Activated CD4-positive, alpha-beta T cell treated with anti-CD3 and anti-CD28 coated beads for 1 hour (primary cell): ENCODE measurements around the gene FAM9B.
"Not testable (repeated sequence)": the region's sequence is repeated elsewhere in the genome, so short reads cannot be mapped to it uniquely, and the experiment has no call there.

Source experiments
- DNase-seq: peaks from one replicate; pipeline ENCODE4 v3.0.0-alpha.2; 2020

The FAM9B gene

GRCh38 chrX:9033989-9034388, at the start of gene FAM9B:
TSS of gene FAM9B (minus strand) at chrX:9034127. CDS start at chrX:9032986, 1,141 bp downstream.
- DNase-seq: no peak

DNA sequence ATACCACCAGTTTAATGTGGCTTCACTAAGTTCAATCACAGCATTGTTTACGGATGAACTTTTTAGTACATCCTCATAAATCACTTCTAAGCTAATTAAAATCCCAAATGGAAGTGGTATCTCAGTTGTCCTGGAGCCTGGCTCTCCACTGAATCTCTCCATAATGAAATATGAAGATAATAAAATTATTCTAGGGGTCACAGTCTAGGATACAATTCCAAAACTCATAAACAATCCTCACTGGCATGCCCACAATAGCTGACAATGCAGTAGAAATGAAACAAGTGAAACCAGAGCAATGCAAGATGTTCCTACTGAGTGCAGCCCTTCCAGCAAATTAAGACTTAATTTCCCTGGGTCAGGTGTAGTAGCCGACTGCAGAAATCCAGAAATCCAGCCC, 47.3 kb upstream of the FAM9B start:
- no peak for DNase-seq

- DNase-seq: no peak
Measured at GRCh38 chrX:9074326-9074725, 40.4 kb upstream of the FAM9B start.

- no peak for DNase-seq
Measured at GRCh38 chrX:9072281-9072680, 38.4 kb upstream of the FAM9B start.

GRCh38 chrX:9071031-9071650, 37.2 kb upstream of the FAM9B start:
- no peak for DNase-seq

- no peak for DNase-seq
Measured at GRCh38 chrX:9069573-9069972, 35.6 kb upstream of the FAM9B start.

- DNase-seq: no peak
Measured at GRCh38 chrX:9064694-9065093, 30.8 kb upstream of the FAM9B start.

DNA sequence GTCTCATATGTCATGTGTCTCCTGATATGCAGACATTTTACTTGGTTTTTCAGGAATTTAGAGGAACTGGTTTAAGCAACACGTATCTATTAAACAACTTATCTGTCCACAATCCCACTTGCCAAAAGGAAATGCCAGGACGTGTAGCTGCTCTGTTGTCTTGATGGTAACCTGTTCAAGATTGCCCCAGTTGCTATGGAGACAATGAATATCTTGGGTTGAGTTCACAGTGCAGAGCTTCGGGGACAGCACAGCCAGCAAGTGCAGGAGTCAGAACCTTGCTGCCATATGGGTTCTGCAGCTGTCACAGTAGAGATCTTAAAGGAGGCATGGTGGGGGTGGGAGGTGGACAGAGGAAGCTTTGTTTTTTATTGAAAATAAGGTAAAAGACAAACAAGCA, 28.7 kb upstream of the FAM9B start:
- no peak for DNase-seq

DNA sequence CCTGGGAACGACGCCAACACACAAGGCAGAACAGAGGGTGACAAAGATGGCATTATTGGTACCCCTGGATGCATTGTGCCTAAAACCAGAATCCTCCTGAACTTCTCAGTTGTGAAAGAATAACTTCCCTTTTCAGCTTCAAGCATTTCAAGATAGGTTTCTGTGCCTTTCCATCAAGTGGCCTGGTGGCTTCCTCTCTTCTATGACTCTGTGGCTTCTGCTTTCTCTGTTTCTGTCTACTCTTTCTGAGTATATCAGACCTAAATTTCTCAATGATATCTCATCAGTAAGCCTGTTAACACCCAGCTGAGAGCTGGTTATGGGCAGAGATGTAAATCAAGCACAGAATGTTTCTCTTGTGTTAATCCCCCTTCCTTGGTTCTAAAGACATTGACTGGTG, 21.4 kb upstream of the FAM9B start:
- no peak for DNase-seq

GRCh38 chrX:9052081-9052480, 18.2 kb upstream of the FAM9B start:
- no peak for DNase-seq

DNA sequence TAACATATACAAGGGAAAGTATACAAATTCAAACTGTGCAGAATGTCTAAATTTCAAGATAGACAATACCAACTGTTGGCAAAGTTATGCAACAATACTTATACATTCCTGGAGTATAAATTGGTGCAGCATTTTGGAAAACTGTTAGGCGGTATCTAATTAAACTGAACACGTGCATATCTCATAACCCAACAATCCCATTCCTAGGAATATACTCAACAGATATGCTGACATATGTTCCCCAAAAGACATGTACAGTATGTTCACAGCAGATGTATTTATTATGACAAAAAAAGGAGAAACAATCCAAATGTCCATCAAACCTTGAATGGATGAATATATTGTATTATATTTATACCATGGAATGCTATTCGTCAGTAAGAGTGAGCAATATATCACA, 16.4 kb upstream of the FAM9B start:
- DNase-seq: no peak

DNA sequence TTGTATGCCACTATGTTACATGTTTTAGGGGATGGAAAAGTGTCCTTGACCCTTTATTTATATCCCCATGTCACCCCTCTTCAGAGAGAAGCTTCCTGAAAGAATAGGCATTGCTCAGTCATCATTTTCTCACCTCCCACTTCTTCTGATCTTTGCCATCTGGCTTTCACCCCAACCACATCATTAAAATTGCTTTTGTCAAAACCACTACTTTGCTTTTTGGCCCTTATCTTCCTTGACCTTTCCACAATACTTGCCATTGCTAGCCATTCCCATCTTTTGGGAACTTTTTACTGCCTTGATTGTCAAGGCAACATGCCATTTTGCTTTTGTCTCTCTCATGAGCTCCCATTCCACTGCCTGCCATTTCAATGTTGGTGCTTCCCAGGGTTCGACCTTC, 14.9 kb upstream of the FAM9B start:
- no peak for DNase-seq

DNA sequence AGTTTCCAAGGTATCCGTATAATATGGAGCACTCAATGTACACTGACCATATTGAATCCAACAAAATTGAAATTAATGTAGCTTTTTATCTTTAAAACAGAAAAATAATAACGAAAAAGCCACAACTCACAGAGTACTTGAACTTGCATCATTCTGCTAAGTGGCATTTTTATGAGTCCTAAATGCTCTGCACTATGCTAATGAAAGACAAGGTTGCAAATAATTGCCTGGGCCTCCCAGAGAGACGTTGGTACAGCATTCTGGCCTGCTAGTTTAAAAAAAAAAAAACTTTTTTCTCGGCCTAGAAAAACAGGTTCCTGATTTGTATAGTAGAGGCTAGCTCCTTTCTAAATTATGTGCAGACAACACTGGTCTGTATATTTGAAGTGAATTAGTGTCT, 4.3 kb upstream of the FAM9B start:
- DNase-seq: no peak

DNA sequence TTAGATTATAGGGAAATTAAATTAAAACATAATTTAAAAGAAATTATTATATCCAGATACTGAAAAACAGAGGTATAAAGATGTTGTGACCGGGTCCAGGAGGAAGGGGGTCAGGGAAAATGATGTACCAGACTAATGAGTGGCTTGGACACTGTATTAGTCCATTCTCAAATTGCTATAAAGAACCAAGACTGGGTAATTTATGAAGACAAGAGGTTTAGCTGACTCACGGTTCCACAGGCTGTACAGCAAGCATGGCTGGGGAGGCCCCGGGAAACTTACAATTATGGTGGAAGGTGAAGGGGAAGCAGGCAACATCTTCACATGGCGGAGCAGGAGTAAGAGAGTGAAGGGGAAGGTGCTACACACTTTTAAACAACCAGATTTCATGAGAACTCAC, 3.4 kb upstream of the FAM9B start:
- DNase-seq: no peak

DNA sequence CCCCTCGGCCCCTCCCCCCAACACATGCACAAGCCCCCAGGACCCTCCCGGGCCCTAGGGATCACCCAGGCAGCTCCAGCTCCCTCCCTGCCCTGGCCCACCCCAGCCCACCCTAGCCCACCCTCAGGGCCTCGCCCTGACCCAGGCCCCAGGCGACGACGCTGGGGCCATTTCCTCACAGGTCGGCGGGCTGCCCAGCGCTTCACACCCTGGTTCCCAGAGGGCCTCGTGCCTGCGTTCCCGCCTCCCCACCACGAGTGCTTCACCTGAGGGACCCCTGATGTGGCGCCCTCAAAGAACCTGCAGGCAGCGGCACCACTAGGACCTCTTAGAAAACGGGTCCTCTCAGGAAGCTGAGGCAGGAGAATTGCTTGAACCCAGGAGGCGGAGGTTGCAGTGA, 341 bp downstream of the FAM9B start:
- no peak for DNase-seq

- DNase-seq: no peak
Measured at GRCh38 chrX:9033179-9033578, 748 bp downstream of the FAM9B start.

GRCh38 chrX:9023293-9023692, 10.6 kb downstream of the FAM9B start:
- no peak for DNase-seq

- DNase-seq: no peak
Measured at GRCh38 chrX:9019151-9019550, 14.8 kb downstream of the FAM9B start.

- not testable (repeated sequence) for DNase-seq
Measured at GRCh38 chrX:9018332-9018731, 15.6 kb downstream of the FAM9B start.

- DNase-seq: no peak
Measured at GRCh38 chrX:9003041-9003440, 30.9 kb downstream of the FAM9B start.

DNA sequence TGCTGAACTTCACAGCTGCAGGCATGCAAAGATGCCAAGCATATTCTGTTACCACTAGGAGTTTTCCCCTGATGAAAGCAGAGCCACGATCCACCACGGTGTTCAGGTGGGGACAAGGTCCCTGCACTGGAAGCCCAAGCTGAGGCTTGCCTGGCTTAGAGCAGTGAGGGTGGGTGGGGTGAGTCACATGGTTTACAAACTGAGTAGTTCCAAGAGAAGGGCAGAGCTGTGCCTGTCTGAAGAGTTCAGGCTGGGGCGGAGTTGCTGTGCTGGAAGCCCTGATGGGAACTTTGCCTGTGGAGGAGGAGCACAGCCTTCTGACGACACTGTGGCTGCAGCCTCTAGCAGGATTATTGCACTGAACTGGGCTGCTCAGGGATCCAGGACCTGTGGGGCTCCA, 45.5 kb downstream of the FAM9B start:
- DNase-seq: no peak

DNA sequence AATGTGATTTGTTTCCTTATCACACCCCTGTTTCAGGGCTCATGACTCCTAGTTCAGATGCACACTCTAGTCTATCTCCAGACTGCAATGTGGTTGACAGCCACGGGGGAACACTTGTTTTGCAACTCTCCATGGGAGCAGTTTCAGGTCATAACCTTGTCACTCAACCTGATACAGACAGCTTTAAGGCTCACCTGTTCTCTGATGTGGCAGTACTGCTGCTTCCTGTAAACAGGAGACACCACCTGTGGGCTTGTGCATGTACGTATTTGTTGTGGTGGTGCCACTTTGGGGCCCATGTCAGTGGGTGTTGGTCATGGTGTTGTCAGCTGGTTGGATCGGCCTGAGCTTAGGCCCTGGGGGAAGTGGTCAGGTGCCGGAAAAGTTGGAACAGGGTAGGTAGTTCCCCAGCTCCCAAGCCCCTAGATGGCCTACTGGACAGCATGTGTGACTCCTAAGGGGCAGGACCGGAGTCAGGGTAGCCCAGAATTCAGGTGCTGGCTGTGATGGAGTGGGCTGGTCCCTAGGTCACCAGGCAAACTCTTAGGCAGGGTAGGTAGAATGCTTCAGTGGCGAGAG, 46.2 kb downstream of the FAM9B start:
- no peak for DNase-seq

DNA sequence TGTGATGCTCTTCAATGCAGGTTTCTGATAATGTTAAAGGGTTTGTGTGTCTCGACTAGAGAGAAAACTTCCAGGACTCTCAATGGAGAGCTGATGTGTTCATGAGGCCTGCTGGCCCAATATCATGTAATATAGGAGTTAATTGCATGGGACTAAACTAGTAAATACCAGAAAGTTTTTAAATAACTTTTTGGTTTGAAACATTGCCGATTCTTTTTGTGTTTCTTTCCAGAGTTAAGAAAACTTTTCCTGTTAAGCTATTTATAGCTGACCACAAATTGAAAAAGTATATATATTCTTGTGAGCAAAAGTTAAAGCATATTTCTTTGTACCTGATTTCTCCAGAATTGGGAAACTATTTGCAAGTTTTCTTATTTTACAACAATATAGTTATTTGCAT, 49.7 kb downstream of the FAM9B start:
- no peak for DNase-seq

DNA sequence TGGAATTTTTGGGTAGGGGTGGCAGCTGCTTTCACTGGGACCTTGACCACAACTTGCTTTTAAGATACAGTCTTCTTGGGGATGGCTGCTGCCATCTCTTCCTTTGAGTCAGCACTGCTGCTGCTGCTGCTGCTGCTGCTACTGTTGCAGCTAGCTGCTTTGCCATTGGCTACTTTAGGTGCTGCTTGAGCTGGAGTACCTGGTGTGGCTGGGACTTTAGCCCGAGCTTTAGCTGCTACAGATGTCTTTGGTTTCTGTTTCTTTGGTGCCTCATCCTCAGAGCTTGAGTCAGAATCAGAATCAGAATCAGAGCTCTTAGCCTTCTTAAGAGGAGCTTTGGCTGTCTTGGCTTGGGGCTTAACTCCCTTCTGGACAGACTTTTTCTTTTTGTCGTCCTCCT, 52.2 kb downstream of the FAM9B start:
- no peak for DNase-seq

DNA sequence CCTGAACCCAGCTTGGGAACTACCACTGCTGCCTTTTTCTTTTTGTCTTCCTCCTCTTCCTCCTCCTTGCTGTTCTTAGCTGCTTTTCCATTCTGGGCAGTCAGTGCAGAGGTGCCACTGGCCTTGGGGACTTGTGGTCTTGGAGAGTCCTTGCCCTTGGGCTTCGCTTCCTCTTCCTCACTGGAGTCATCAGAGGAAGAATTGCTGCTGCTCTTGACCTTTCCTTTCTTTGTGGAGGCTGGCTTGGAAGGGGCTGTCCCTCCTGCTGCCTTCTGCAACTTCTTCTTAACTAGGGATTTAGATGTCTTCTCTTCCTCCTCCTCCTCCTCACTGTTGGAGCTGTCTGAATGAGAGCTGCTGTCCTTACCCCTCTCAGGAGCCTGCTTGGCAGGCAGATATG, 53.2 kb downstream of the FAM9B start:
- no peak for DNase-seq
